HepG2 (cell line): ENCODE data around the gene HSPB6. TPM values are rescaled to one million over a fixed set of nuclear protein-coding genes. Genes with fewer than 3 reads are reported as not detected.

ENCODE experiments used
- FOXA1 ChIP-seq, 2 experiments: fragments of 450-650 bp in 1 of 2; sonication (generic) in 1 of 2; formaldehyde crosslinking in 1 of 2; IDR thresholded peaks; 2 replicates each; pipeline versions ENCODE4 v1.4.0 to v1.6.1; 2016 to 2020; ENCODE audit warnings: missing genetic modification reagents in 1 of 2
- FOXK2 ChIP-seq: fragments of 450-650 bp; IDR thresholded peaks from 2 replicates; pipeline ENCODE4 v1.6.1; 2016
- GABPA ChIP-seq, 2 experiments: IDR thresholded peaks; 2 replicates each; pipeline ENCODE4 v1.6.1; 2011 to 2016; ENCODE audit warnings: low read depth in 2 of 2, low read length in 1 of 2, missing biosample characterization in 1 of 2, missing genetic modification characterization in 1 of 2
- MAFK ChIP-seq, 2 experiments: IDR thresholded peaks in 1 of 2; conservative IDR thresholded peaks in 1 of 2; 2 replicates each; pipeline ENCODE4 v1.6.1; 2011; ENCODE audit warnings: improper control_type of control experiment in 2 of 2, low read length in 2 of 2
- PHF21A ChIP-seq: sonication (generic); formaldehyde crosslinking; IDR thresholded peaks from 2 replicates; pipeline ENCODE4 v1.5.0; 2020; ENCODE audit warnings: mild to moderate bottlenecking, missing genetic modification reagents
- SALL1 ChIP-seq: sonication (generic); formaldehyde crosslinking; IDR thresholded peaks from 2 replicates; pipeline ENCODE4 v1.8.0; 2022; ENCODE audit warnings: mild to moderate bottlenecking, missing genetic modification reagents
- ZFP90 ChIP-seq: sonication (generic); formaldehyde crosslinking; IDR thresholded peaks from 2 replicates; pipeline ENCODE4 v1.8.0; 2022; ENCODE audit warnings: missing genetic modification reagents, mild to moderate bottlenecking, inconsistent platforms, borderline replicate concordance
- ZNF121 ChIP-seq: sonication (generic); formaldehyde crosslinking; IDR thresholded peaks from 2 replicates; pipeline ENCODE4 v1.5.0; 2020; ENCODE audit warnings: mild to moderate bottlenecking, missing genetic modification reagents
- ZNF207 ChIP-seq: fragments of 450-650 bp; IDR thresholded peaks from 2 replicates; pipeline ENCODE4 v1.6.1; 2016; ENCODE audit warnings: antibody characterized with exemption, borderline replicate concordance
- ZNF782 ChIP-seq: sonication (generic); formaldehyde crosslinking; IDR thresholded peaks from 2 replicates; pipeline ENCODE4 v1.4.0; 2020; ENCODE audit warnings: missing genetic modification reagents, mild to moderate bottlenecking, borderline replicate concordance
- ZNF788 ChIP-seq: sonication (generic); formaldehyde crosslinking; IDR thresholded peaks from 2 replicates; pipeline ENCODE4 v1.5.0; 2020; ENCODE audit warnings: mild to moderate bottlenecking, missing genetic modification reagents, borderline replicate concordance
- ZSCAN30 ChIP-seq: sonication (generic); formaldehyde crosslinking; IDR thresholded peaks from 2 replicates; pipeline ENCODE4 v1.5.0; 2020; ENCODE audit warnings: mild to moderate bottlenecking, missing genetic modification reagents
- ZSCAN31 ChIP-seq: sonication (generic); formaldehyde crosslinking; IDR thresholded peaks from 2 replicates; pipeline ENCODE4 v1.5.0; 2020; ENCODE audit warnings: low read depth, mild to moderate bottlenecking, missing genetic modification reagents
- polyA plus RNA-seq, 8 experiments: library from polyadenylated mRNA; depleted of rRNA in 3 of 8; stranded (reverse) in 7 of 8; unstranded in 1 of 8; fragments of >200 nt; fragmentation: Illumina TruSeq in 4 of 8; extraction: Trizol in 4 of 8; gene quantifications; 2 replicates each; pipeline versions ENCODE4 v1.2.1 to v1.2.3, GENCODE V29; 2011 to 2016; ENCODE audit warnings: low read depth in 4 of 8, missing spikeins in 1 of 8, mixed read lengths in 1 of 8; ENCODE audit not compliant: insufficient read depth in 1 of 8
- total RNA-seq, 5 experiments: library from RNA; depleted of rRNA; stranded (reverse); fragments of >200 nt; fragmentation: Illumina TruSeq; extraction: Trizol; gene quantifications; 2 replicates each; pipeline ENCODE4 v1.2.3, GENCODE V29; 2016; ENCODE audit warnings: low read depth in 1 of 5
- TF ChIP-seq, protein P1 (sequence below): IDR thresholded peaks from 2 replicates; pipeline ENCODE4 v1.6.1; 2016; ENCODE audit warnings: missing genetic modification reagents, missing compliant biosample characterization
- TF ChIP-seq, protein P2 (sequence below): sonication (generic); formaldehyde crosslinking; IDR thresholded peaks from 2 replicates; pipeline ENCODE4 v1.8.0; 2023; ENCODE audit warnings: mild to moderate bottlenecking, missing genetic modification reagents
- TF ChIP-seq, protein P3 (sequence below): sonication (generic); formaldehyde crosslinking; IDR thresholded peaks from 2 replicates; pipeline ENCODE4 v1.4.0; 2020; ENCODE audit warnings: mild to moderate bottlenecking, missing genetic modification reagents
- TF ChIP-seq, protein P4 (sequence below): sonication (generic); formaldehyde crosslinking; IDR thresholded peaks from 2 replicates; pipeline ENCODE4 v1.4.0; 2020; ENCODE audit warnings: missing genetic modification reagents, borderline replicate concordance
- TF ChIP-seq, protein P5 (sequence below): sonication (generic); formaldehyde crosslinking; IDR thresholded peaks from 2 replicates; pipeline ENCODE4 v1.4.0; 2020; ENCODE audit warnings: missing genetic modification reagents, borderline replicate concordance
- TF ChIP-seq, protein P6 (sequence below): sonication (generic); formaldehyde crosslinking; IDR thresholded peaks from 2 replicates; pipeline ENCODE4 v1.4.0; 2020; ENCODE audit warnings: missing genetic modification reagents

HSPB6 gene
- total and polyA plus RNA-seq, 2 of the 13 experiments (the other 11 are each of a cell fraction or from before 2014, with no cell fraction given) = 0.18 TPM; not detected in 1

DNA sequence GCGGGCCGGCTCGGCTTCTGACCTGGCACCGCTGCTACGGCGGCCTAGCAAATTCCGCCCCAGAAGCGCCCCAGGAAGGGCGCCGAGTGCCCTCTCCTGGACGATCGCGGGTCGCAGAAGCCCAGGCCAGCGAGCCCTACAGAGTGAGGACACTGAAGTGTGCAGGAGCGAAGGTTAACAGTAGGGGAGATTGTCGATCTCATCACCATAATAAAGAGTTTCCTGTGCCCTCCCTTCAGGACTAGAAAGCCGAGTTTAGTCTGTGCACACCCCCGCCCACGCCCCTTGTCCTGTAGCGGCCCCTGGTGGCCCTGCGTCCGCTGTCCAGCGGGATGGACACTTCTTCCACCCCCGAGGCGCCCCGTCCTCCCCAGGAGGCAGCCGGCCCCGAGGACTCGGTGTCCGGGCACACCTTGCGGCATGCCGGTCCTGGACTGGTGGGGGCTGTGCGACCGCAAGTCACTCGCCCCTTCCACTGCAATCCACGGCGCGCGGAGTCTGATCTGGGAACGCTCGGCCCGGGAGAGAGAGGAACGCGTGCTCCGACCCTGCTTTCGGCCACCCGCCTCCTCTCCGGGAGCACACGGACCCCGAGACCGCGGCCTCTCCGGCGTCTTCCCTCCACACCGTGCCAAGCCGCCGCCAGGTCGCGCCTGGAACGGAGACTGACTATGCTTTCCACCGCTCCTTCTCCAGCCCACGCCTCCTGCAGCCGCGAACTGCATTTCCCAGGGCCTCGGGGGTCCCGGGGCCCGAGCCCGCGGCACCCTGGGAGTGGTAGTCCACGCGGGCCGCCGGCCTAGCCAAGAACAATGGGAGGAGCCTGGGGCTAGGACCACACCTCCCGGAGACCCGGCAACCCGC, 39.8 kb downstream of the HSPB6 start (continued):
- TF ChIP-seq, protein P1, sequence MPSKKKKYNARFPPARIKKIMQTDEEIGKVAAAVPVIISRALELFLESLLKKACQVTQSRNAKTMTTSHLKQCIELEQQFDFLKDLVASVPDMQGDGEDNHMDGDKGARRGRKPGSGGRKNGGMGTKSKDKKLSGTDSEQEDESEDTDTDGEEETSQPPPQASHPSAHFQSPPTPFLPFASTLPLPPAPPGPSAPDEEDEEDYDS = peak; percentile 37
- TF ChIP-seq, protein P2, sequence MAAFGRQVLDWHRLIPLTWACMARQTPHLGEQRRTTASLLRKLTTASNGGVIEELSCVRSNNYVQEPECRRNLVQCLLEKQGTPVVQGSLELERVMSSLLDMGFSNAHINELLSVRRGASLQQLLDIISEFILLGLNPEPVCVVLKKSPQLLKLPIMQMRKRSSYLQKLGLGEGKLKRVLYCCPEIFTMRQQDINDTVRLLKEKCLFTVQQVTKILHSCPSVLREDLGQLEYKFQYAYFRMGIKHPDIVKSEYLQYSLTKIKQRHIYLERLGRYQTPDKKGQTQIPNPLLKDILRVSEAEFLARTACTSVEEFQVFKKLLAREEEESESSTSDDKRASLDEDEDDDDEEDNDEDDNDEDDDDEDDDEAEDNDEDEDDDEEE = 0 out of 2 replicates have a peak, but pooled peaks have one; percentile 53
- peak; percentile 76; the same call in 1 of the 2 replicates for TF ChIP-seq ZNF788 (CRISPR knock-in tag)
- TF ChIP-seq, protein P3, sequence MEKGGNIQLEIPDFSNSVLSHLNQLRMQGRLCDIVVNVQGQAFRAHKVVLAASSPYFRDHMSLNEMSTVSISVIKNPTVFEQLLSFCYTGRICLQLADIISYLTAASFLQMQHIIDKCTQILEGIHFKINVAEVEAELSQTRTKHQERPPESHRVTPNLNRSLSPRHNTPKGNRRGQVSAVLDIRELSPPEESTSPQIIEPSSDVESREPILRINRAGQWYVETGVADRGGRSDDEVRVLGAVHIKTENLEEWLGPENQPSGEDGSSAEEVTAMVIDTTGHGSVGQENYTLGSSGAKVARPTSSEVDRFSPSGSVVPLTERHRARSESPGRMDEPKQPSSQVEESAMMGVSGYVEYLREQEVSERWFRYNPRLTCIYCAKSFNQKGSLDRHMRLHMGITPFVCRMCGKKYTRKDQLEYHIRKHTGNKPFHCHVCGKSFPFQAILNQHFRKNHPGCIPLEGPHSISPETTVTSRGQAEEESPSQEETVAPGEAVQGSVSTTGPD (CRISPR knock-in tag) = no peak
- TF ChIP-seq SALL1 (CRISPR knock-in tag) = peak; percentile 38; the same call in 1 of the 2 replicates
- TF ChIP-seq, protein P4, sequence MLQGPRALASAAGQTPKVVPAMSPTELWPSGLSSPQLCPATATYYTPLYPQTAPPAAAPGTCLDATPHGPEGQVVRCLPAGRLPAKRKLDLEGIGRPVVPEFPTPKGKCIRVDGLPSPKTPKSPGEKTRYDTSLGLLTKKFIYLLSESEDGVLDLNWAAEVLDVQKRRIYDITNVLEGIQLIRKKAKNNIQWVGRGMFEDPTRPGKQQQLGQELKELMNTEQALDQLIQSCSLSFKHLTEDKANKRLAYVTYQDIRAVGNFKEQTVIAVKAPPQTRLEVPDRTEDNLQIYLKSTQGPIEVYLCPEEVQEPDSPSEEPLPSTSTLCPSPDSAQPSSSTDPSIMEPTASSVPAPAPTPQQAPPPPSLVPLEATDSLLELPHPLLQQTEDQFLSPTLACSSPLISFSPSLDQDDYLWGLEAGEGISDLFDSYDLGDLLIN (CRISPR knock-in tag) = no peak
- TF ChIP-seq ZNF782 (CRISPR knock-in tag) = 0 out of 2 replicates have a peak, but pooled peaks have one; percentile 35
- no peak for TF ChIP-seq ZNF207
- TF ChIP-seq, protein P5, sequence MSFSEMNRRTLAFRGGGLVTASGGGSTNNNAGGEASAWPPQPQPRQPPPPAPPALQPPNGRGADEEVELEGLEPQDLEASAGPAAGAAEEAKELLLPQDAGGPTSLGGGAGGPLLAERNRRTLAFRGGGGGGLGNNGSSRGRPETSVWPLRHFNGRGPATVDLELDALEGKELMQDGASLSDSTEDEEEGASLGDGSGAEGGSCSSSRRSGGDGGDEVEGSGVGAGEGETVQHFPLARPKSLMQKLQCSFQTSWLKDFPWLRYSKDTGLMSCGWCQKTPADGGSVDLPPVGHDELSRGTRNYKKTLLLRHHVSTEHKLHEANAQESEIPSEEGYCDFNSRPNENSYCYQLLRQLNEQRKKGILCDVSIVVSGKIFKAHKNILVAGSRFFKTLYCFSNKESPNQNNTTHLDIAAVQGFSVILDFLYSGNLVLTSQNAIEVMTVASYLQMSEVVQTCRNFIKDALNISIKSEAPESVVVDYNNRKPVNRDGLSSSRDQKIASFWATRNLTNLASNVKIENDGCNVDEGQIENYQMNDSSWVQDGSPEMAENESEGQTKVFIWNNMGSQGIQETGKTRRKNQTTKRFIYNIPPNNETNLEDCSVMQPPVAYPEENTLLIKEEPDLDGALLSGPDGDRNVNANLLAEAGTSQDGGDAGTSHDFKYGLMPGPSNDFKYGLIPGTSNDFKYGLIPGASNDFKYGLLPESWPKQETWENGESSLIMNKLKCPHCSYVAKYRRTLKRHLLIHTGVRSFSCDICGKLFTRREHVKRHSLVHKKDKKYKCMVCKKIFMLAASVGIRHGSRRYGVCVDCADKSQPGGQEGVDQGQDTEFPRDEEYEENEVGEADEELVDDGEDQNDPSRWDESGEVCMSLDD (CRISPR knock-in tag) = peak; percentile 71; the same call in 1 of the 2 replicates
- TF ChIP-seq, protein P6, sequence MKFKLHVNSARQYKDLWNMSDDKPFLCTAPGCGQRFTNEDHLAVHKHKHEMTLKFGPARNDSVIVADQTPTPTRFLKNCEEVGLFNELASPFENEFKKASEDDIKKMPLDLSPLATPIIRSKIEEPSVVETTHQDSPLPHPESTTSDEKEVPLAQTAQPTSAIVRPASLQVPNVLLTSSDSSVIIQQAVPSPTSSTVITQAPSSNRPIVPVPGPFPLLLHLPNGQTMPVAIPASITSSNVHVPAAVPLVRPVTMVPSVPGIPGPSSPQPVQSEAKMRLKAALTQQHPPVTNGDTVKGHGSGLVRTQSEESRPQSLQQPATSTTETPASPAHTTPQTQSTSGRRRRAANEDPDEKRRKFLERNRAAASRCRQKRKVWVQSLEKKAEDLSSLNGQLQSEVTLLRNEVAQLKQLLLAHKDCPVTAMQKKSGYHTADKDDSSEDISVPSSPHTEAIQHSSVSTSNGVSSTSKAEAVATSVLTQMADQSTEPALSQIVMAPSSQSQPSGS = no peak
- peak; percentile 46; the same call in 1 of the 2 replicates for TF ChIP-seq ZFP90 (CRISPR knock-in tag)
- peak; percentile 82 for TF ChIP-seq PHF21A (CRISPR knock-in tag)
- no peak for TF ChIP-seq ZNF121 (CRISPR knock-in tag)
- no peak for TF ChIP-seq MAFK (conservative IDR thresholded peaks at IDR 0.05 in 1 of 2, IDR thresholded peaks at IDR 0.05 in 1 of 2; ENCODE audit: low read length in 2 of 2)
- TF ChIP-seq FOXK2 = no peak
- no peak for TF ChIP-seq FOXA1 (IDR thresholded peaks at IDR 0.05)
- TF ChIP-seq FOXA1 (CRISPR knock-in tag; IDR thresholded peaks at IDR 0.05) = no peak
- peak; percentile 61; the same call in 1 of the 2 replicates for TF ChIP-seq GABPA (IDR thresholded peaks at IDR 0.05; ENCODE audit: low read depth, low read length)
- TF ChIP-seq GABPA (CRISPR knock-in tag; IDR thresholded peaks at IDR 0.05; ENCODE audit: low read depth) = peak; percentile 88
- TF ChIP-seq ZSCAN31 (CRISPR knock-in tag) = peak; percentile 69; the same call in 1 of the 2 replicates
- no peak for TF ChIP-seq ZSCAN30
